OCI-LY1 (cell line): ENCODE measurements around the gene TESMIN.

Experiments
- CTCF ChIP-seq: fragments of 200-600 bp; sonication (generic), shearing (Covaris generic); IDR thresholded peaks from 2 replicates; pipeline ENCODE4 v1.5.1; 2017; ENCODE audit warnings: mild to moderate bottlenecking, antibody characterized with exemption, low read length, moderate library complexity, mixed read lengths
- EZH2 ChIP-seq: fragments of 200-600 bp; sonication (generic), shearing (Covaris generic); IDR thresholded peaks from 2 replicates; pipeline ENCODE4 v1.8.0; 2017; ENCODE audit warnings: borderline replicate concordance, mixed run types, mild to moderate bottlenecking, antibody characterized with exemption, low read length, moderate library complexity, mixed read lengths

GRCh38 chr11:68692115-68692514 lies 59.2 kb downstream of the TESMIN start:
- TF ChIP-seq EZH2 (no peak), CTCF (no peak)
